KMS-11 (cell line): ENCODE data around the gene SUCLG1.

Experiments
- H2AFZ ChIP-seq: fragments of 200-600 bp; sonication (generic); 2 replicates; pipeline ENCODE4 v1.6.1; 2016; ENCODE audit warnings: antibody characterized with exemption, mixed run types, low read depth
- H3K27ac ChIP-seq: fragments of 200-600 bp; sonication (generic); 2 replicates; pipeline ENCODE4 v1.6.1; 2016; ENCODE audit warnings: mild to moderate bottlenecking, mixed run types
- H3K27me3 ChIP-seq: fragments of 200-600 bp; sonication (generic); 2 replicates; pipeline ENCODE4 v1.6.1; 2017; ENCODE audit warnings: mild to moderate bottlenecking, low read depth, mixed run types, moderate library complexity; ENCODE audit not compliant: insufficient read depth
- H3K36me3 ChIP-seq: fragments of 200-600 bp; sonication (generic); 2 replicates; pipeline ENCODE4 v1.6.1; 2017; ENCODE audit warnings: mild to moderate bottlenecking, mixed run types; ENCODE audit not compliant: insufficient read depth
- H3K4me1 ChIP-seq: fragments of 200-600 bp; sonication (generic); 2 replicates; pipeline ENCODE4 v1.6.1; 2016; ENCODE audit warnings: mild to moderate bottlenecking, low read depth, mixed run types; ENCODE audit not compliant: poor library complexity, severe bottlenecking
- H3K4me2 ChIP-seq: fragments of 200-600 bp; sonication (generic); 2 replicates; pipeline ENCODE4 v1.7.0; 2016; ENCODE audit warnings: mild to moderate bottlenecking, mixed run types
- H3K4me3 ChIP-seq: fragments of 200-600 bp; sonication (generic); IDR thresholded peaks from 2 replicates; pipeline ENCODE4 v1.6.1; 2017; ENCODE audit warnings: low read depth, low read length, mixed read lengths; ENCODE audit not compliant: insufficient read depth
- H3K79me2 ChIP-seq: fragments of 200-600 bp; sonication (generic); 2 replicates; pipeline ENCODE4 v1.6.1; 2016; ENCODE audit warnings: low read depth, mixed run types; ENCODE audit not compliant: insufficient read depth
- H3K9ac ChIP-seq: fragments of 200-600 bp; sonication (generic); 2 replicates; pipeline ENCODE4 v1.6.1; 2016; ENCODE audit warnings: mild to moderate bottlenecking, mixed run types
- H4K20me1 ChIP-seq: fragments of 200-600 bp; sonication (generic); 2 replicates; pipeline ENCODE4 v1.6.1; 2016; ENCODE audit warnings: mild to moderate bottlenecking, mixed run types; ENCODE audit not compliant: insufficient read depth
- CTCF ChIP-seq: fragments of 200-600 bp; sonication (generic); conservative IDR thresholded peaks from 2 replicates; pipeline ENCODE4 v1.6.1; 2017; ENCODE audit warnings: low read depth, mild to moderate bottlenecking, antibody characterized with exemption, low read length, moderate library complexity, mixed read lengths

SUCLG1 gene

GRCh38 chr2:84386336-84387040 is 72.6 kb downstream of the SUCLG1 start:
- Histone ChIP-seq H3K27me3 (no peaks in the 10 kb centered on the region), H3K36me3 (no peaks in the 10 kb centered on the region), H3K4me1 (peaks cover 3% of the 10 kb centered on the region), H3K79me2 (no peaks in the 10 kb centered on the region), H3K27ac (no peak overlapping the region), H4K20me1 (no peaks in the 10 kb centered on the region), H3K4me2 (no peak overlapping the region), H2AFZ (no peak overlapping the region), H3K9ac (no peak overlapping the region), H3K4me3 (no peak overlapping the region)
- no peak for TF ChIP-seq CTCF

DNA sequence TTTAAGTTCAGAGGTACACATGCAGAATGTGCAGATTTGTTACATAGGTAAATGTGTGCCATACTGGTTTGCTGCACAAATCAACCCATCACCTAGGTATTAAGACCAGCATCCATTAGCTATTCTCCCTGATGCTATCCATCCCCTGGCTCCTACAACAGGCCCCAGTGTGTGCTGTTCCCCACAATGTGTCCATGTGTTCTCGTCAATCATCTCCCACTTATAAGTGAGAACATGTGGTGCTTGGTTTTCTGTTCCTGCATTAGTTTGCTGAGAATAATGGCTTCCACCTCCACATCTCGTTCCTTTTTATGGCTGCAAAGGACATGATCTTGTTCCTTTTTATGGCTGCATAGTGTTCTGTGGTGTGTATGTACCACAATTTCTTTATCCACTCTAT is 75.8 kb downstream of the SUCLG1 start:
- TF ChIP-seq CTCF = no peak
- Histone ChIP-seq H3K4me3 (no peak overlapping the region), H3K27me3 (no peaks in the 10 kb centered on the region), H4K20me1 (no peaks in the 10 kb centered on the region), H3K4me1 (no peaks in the 10 kb centered on the region), H3K4me2 (no peak overlapping the region), H3K9ac (no peak overlapping the region), H3K27ac (no peak overlapping the region), H2AFZ (no peak overlapping the region), H3K36me3 (no peaks in the 10 kb centered on the region), H3K79me2 (no peaks in the 10 kb centered on the region)

- Histone ChIP-seq H3K27ac (no peak overlapping the region), H3K36me3 (no peaks in the 10 kb centered on the region), H3K27me3 (no peaks in the 10 kb centered on the region), H3K4me3 (no peak overlapping the region), H3K4me1 (no peaks in the 10 kb centered on the region), H3K79me2 (no peaks in the 10 kb centered on the region), H3K4me2 (no peak overlapping the region), H2AFZ (no peak overlapping the region), H4K20me1 (no peaks in the 10 kb centered on the region), H3K9ac (no peak overlapping the region)
- no peak for TF ChIP-seq CTCF
Measured at GRCh38 chr2:84380875-84381274, 78.2 kb downstream of the SUCLG1 start.

DNA sequence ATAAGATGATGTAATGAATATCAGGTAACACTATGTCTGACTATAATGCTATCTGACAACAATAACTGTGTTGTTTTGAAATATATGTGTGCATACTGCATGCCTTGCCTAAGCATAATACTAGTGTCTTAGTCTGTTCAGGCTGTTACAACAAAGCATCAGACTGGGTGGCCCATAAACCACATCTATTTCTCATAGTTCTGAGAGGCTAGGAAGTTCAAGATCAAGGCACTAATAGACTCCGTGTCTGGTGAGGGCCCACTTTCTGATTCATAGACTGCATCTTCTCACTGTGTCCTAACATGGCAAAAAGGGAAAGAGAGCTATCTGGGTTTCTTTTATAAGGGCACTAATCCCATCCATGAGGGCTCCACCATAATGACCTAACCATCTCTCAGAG is 80.1 kb downstream of the SUCLG1 start:
- H3K79me2 ChIP-seq = no peaks in the 10 kb centered on the region
- H3K4me2 ChIP-seq = no peak overlapping the region
- no peak overlapping the region for H3K4me3 ChIP-seq
- no peaks in the 10 kb centered on the region for H3K36me3 ChIP-seq
- no peak overlapping the region for H2AFZ ChIP-seq
- no peak for TF ChIP-seq CTCF
- H3K9ac ChIP-seq = no peak overlapping the region
- no peak overlapping the region for H3K27ac ChIP-seq
- no peaks in the 10 kb centered on the region for H3K4me1 ChIP-seq
- H4K20me1 ChIP-seq = no peaks in the 10 kb centered on the region
- H3K27me3 ChIP-seq = no peaks in the 10 kb centered on the region
